ENCODE measurements around the gene SCUBE2.
"Not testable (repeated sequence)": the region's sequence is repeated elsewhere in the genome, so short reads cannot be mapped to it uniquely, and the experiment has no call there.

Gene SCUBE2

DNA sequence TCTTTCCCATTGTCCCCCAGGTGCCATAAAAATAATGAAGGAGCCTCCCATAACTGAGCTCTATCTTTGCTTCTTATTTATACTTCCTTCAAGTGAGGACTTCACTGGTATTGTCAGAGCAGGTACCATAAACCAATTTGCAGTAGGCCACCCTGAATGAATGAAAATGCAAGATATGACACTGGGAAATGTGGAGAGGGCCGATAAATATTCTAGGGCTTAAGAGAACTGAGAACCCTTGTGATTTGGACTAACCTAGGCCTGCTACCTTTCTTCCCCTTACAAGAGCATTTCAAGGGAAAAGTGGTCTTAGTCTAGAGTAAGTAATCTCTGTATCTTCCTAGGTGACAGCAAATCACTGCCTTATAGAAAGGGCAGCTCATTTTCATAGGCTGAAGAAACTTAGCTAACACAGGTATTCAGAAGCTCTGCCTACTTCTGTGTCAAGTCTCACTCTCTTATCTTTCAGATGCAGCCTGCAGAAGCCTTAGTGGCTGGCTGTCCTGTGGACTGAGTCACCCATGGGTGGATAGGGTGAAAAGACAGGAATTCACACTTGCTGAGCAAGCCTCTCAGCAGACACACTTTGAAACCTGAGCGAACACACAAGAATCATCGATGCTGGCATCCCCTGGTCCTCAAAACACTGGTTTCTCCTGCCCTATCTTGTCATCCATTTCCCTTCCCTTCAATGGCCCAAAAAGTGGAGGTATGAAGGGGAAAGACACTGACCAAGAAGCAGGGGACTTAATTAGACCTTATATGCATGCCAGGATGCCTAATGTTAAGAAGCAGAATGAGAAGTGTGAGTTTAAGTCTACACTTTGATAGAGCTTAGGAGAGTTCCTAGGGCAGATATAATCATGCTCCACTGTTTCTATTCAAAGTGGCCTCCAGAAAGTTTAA lies 102.8 kb downstream of the SCUBE2 start:
- DNase-seq (ENCODE audit: low spot score) = no peak
- TF ChIP-seq, protein P1, sequence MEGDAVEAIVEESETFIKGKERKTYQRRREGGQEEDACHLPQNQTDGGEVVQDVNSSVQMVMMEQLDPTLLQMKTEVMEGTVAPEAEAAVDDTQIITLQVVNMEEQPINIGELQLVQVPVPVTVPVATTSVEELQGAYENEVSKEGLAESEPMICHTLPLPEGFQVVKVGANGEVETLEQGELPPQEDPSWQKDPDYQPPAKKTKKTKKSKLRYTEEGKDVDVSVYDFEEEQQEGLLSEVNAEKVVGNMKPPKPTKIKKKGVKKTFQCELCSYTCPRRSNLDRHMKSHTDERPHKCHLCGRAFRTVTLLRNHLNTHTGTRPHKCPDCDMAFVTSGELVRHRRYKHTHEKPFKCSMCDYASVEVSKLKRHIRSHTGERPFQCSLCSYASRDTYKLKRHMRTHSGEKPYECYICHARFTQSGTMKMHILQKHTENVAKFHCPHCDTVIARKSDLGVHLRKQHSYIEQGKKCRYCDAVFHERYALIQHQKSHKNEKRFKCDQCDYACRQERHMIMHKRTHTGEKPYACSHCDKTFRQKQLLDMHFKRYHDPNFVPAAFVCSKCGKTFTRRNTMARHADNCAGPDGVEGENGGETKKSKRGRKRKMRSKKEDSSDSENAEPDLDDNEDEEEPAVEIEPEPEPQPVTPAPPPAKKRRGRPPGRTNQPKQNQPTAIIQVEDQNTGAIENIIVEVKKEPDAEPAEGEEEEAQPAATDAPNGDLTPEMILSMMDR (IDR thresholded peaks at IDR 0.05; ENCODE audit: extremely low read depth, missing control alignments) = no peak

DNA sequence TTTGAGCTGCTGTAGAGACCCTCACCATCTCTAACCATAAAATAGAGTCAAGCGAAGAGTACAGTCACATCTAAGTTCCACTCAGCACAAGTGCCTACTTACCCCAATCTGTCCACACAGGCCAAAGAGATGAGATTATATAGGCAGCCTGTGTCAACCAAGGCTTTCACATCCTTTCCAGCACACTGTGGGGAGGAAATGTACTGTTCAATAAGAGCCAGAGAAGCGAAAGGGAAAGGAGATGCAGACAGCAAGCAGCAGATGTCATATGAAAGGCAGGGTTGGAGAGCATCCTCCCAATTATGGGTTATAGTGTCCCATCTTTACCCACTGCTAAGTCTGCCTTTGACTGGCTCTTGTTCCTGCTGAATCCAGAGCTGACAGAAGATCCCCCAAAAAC lies 104.0 kb downstream of the SCUBE2 start:
- TF ChIP-seq, protein P1 (IDR thresholded peaks at IDR 0.05; ENCODE audit: extremely low read depth, missing control alignments) = no peak
- DNase-seq (ENCODE audit: low spot score) = no peak

DNA sequence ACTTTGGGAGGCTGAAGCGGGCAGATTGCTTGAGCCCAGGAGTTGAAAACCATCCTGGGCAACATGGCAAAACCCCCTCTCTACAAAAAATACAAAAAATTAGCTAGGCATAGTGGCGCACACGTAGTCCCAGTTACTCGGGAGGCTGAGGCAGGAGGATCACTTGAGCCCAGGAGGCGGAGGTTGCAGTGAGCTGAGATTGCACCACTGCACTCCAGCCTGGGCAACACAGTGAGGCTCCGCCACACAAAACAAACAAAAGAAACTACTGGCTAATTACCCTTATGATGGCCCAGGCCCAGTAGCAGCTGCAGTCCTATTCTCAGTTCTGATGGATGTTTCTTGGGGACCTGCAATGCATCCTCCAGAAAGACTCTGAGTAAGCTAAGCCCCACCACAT lies 104.6 kb downstream of the SCUBE2 start:
- DNase-seq (ENCODE audit: low spot score) = not testable (repeated sequence)

DNA sequence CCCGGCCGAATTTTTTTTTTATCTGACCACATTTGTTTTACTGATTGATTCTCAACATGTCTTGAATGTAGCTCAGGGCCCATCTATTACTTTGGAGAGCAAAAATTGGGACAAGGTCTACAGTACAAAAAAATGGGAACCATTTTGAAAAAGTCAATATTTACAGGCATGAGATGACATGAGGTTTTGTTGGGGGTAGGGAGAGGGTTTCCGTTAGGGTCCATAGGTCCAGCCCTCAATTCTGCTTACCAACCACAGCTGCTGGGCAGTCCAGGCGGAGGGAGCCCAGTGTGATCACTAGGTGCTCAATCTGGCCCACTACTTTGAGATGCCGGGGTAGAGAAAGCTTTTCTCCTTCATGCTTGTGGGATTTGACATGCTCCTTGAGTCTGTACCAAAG lies 105.9 kb downstream of the SCUBE2 start:
- TF ChIP-seq, protein P1 (IDR thresholded peaks at IDR 0.05; ENCODE audit: extremely low read depth, missing control alignments) = no peak
- DNase-seq (ENCODE audit: low spot score) = no peak

DNA sequence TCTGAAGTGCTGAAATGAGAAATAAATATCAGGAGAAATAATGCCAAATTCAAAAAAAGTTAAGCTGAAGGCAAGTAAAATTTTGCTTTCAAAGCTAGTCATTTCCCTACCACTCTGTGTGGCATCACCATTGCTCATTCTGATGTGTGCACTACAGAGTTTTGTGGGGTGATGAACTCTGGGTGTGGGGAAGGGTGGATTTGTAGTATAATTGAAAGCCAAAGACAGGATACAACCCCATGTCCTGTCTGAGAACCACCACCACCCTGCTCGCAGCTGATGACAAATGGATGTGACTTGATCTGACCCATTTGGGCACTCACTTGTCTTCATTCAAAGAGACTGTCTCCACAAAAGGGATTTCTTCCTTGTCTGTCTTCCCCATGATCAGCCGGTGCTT lies 107.8 kb downstream of the SCUBE2 start:
- DNase-seq (ENCODE audit: low spot score) = no peak
- TF ChIP-seq, protein P1 (IDR thresholded peaks at IDR 0.05; ENCODE audit: extremely low read depth, missing control alignments) = no peak

DNA sequence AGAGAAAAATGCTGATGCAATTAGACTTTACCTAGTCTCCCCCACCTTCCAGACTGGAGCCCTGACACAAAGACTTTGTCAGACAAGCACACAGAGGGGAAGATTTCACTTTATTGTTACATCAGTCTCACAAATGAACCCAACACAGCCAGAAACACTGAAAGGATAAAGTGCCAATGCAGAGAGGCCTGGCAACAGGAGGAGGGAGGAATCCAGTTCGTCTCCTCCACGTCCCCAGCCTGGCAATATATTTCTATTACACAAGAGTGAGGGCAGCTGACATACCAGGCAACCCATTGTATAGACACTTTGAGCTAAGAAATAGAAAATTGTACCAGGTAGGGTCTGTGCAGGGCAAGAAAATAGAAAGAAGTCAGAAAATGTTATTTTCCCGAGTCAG lies 110.9 kb downstream of the SCUBE2 start:
- TF ChIP-seq, protein P1 (IDR thresholded peaks at IDR 0.05; ENCODE audit: extremely low read depth, missing control alignments) = no peak
- DNase-seq (ENCODE audit: low spot score) = no peak

DNA sequence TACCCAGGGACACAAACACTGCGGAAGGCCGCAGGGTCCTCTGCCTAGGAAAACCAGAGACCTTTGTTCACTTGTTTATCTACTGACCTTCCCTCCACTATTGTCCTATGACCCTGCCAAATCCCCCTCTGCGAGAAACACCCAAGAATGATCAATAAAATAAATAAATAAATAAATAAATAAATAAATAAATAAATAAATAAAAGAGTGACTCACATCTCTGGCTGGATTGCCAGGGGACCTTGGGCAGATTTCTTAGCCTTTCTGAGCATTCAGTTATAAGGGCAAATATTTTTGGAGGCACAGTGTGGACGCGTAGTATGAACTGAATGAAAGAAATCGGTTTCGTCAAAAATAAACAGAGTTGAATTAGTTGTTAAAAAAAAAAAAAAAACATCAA lies 112.0 kb downstream of the SCUBE2 start:
- DNase-seq (ENCODE audit: low spot score) = not testable (repeated sequence)

DNA sequence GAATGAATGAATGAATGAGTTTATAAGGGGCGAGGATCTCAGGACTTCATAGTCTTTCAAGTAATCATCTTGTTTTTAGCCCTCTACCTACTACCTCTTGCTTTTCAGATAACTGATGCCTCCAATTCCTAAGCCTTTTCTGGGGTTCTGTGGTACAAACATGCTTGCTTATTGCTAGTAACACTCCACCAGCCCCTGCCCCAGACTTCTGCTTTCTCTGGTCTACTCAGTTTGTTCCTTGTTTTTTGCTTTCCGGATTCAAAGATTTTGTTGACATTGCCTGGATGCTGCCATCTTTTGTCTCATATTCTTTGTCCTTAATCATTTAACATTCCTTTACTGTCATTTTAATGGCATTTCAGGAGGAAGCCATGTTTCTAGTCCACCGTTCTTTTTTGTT lies 118.3 kb downstream of the SCUBE2 start:
- TF ChIP-seq, protein P1 (IDR thresholded peaks at IDR 0.05; ENCODE audit: extremely low read depth, missing control alignments) = no peak
- no peak for DNase-seq (ENCODE audit: low spot score)
